HepG2 (cell line): Measurements from ENCODE around the gene AAMP. TPM values are rescaled to one million over a fixed set of nuclear protein-coding genes. Genes with fewer than 3 reads are reported as not detected.

ENCODE experiments used
- ARID2 ChIP-seq: sonication (generic); formaldehyde crosslinking; IDR thresholded peaks from 2 replicates; pipeline ENCODE4 v1.8.1; 2022; ENCODE audit warnings: mild to moderate bottlenecking, missing genetic modification reagents, borderline replicate concordance
- CBFB ChIP-seq: sonication (generic); formaldehyde crosslinking; IDR thresholded peaks from 2 replicates; pipeline ENCODE4 v1.4.0; 2020; ENCODE audit warnings: missing genetic modification reagents
- FLYWCH1 ChIP-seq: sonication (generic); formaldehyde crosslinking; IDR thresholded peaks from 2 replicates; pipeline ENCODE4 v1.8.1; 2023; ENCODE audit warnings: mild to moderate bottlenecking, missing genetic modification reagents
- GABPA ChIP-seq, 2 experiments: IDR thresholded peaks; 2 replicates each; pipeline ENCODE4 v1.6.1; 2011 to 2016; ENCODE audit warnings: low read depth in 2 of 2, low read length in 1 of 2, missing biosample characterization in 1 of 2, missing genetic modification characterization in 1 of 2
- GATAD1 ChIP-seq: IDR thresholded peaks from 2 replicates; pipeline ENCODE4 v1.6.1; 2016; ENCODE audit warnings: missing genetic modification reagents, missing compliant biosample characterization
- HNF1B ChIP-seq: sonication (generic); formaldehyde crosslinking; IDR thresholded peaks from 2 replicates; pipeline ENCODE4 v1.5.1; 2020; ENCODE audit warnings: mild to moderate bottlenecking, moderate library complexity, missing genetic modification reagents
- KDM4B ChIP-seq: sonication (generic); formaldehyde crosslinking; IDR thresholded peaks from 2 replicates; pipeline ENCODE4 v1.4.0; 2020; ENCODE audit warnings: missing genetic modification reagents
- NFIC ChIP-seq: IDR thresholded peaks from 2 replicates; pipeline ENCODE4 v1.6.1; 2012; ENCODE audit warnings: mild to moderate bottlenecking, low read length, inconsistent platforms
- NFKB2 ChIP-seq: sonication (generic); formaldehyde crosslinking; IDR thresholded peaks from 2 replicates; pipeline ENCODE4 v1.4.0; 2020; ENCODE audit warnings: missing genetic modification reagents, borderline replicate concordance
- PITX1 ChIP-seq: sonication (generic); formaldehyde crosslinking; IDR thresholded peaks from 2 replicates; pipeline ENCODE4 v1.5.1; 2020; ENCODE audit warnings: mild to moderate bottlenecking, missing genetic modification reagents
- RNF219 ChIP-seq: sonication (generic); formaldehyde crosslinking; IDR thresholded peaks from 2 replicates; pipeline ENCODE4 v1.5.0; 2020; ENCODE audit warnings: mild to moderate bottlenecking, missing genetic modification reagents
- SALL1 ChIP-seq: sonication (generic); formaldehyde crosslinking; IDR thresholded peaks from 2 replicates; pipeline ENCODE4 v1.8.0; 2022; ENCODE audit warnings: mild to moderate bottlenecking, missing genetic modification reagents
- SNAI1 ChIP-seq: sonication (generic); formaldehyde crosslinking; IDR thresholded peaks from 2 replicates; pipeline ENCODE4 v1.5.0; 2020; ENCODE audit warnings: mild to moderate bottlenecking, missing genetic modification reagents, borderline replicate concordance
- XBP1 ChIP-seq: sonication (generic); formaldehyde crosslinking; IDR thresholded peaks from 2 replicates; pipeline ENCODE4 v1.5.0; 2020; ENCODE audit warnings: missing genetic modification reagents
- ZBTB39 ChIP-seq: sonication (generic); formaldehyde crosslinking; IDR thresholded peaks from 2 replicates; pipeline ENCODE4 v1.5.0; 2020; ENCODE audit warnings: missing genetic modification reagents
- ZFP91 ChIP-seq: sonication (generic); formaldehyde crosslinking; IDR thresholded peaks from 2 replicates; pipeline ENCODE4 v1.9.0; 2022; ENCODE audit warnings: missing genetic modification reagents, mild to moderate bottlenecking, borderline replicate concordance
- ZNF296 ChIP-seq: sonication (generic); formaldehyde crosslinking; conservative IDR thresholded peaks from 2 replicates; pipeline ENCODE4 v1.5.0; 2020; ENCODE audit warnings: mild to moderate bottlenecking, missing genetic modification reagents
- ZNF510 ChIP-seq: sonication (generic); formaldehyde crosslinking; IDR thresholded peaks from 2 replicates; pipeline ENCODE4 v1.4.0; 2020; ENCODE audit warnings: low read depth, mild to moderate bottlenecking, missing genetic modification reagents
- ZNF552 ChIP-seq: sonication (generic); formaldehyde crosslinking; IDR thresholded peaks from 2 replicates; pipeline ENCODE4 v1.9.0; 2022; ENCODE audit warnings: missing genetic modification reagents, mild to moderate bottlenecking, borderline replicate concordance
- ZNF558 ChIP-seq: sonication (generic); formaldehyde crosslinking; IDR thresholded peaks from 2 replicates; pipeline ENCODE4 v1.9.0; 2022; ENCODE audit warnings: mild to moderate bottlenecking, missing genetic modification reagents, borderline replicate concordance
- ZNF776 ChIP-seq: sonication (generic); formaldehyde crosslinking; IDR thresholded peaks from 2 replicates; pipeline ENCODE4 v1.4.0; 2020; ENCODE audit warnings: mild to moderate bottlenecking, missing genetic modification reagents
- ZSCAN30 ChIP-seq: sonication (generic); formaldehyde crosslinking; IDR thresholded peaks from 2 replicates; pipeline ENCODE4 v1.5.0; 2020; ENCODE audit warnings: mild to moderate bottlenecking, missing genetic modification reagents
- polyA plus RNA-seq, 8 experiments: library from polyadenylated mRNA; depleted of rRNA in 3 of 8; stranded (reverse) in 7 of 8; unstranded in 1 of 8; fragments of >200 nt; fragmentation: Illumina TruSeq in 4 of 8; extraction: Trizol in 4 of 8; gene quantifications; 2 replicates each; pipeline versions ENCODE4 v1.2.1 to v1.2.3, GENCODE V29; 2011 to 2016; ENCODE audit warnings: low read depth in 4 of 8, missing spikeins in 1 of 8, mixed read lengths in 1 of 8; ENCODE audit not compliant: insufficient read depth in 1 of 8
- total RNA-seq, 5 experiments: library from RNA; depleted of rRNA; stranded (reverse); fragments of >200 nt; fragmentation: Illumina TruSeq; extraction: Trizol; gene quantifications; 2 replicates each; pipeline ENCODE4 v1.2.3, GENCODE V29; 2016; ENCODE audit warnings: low read depth in 1 of 5

The AAMP gene
- total and polyA plus RNA-seq, 2 of the 13 experiments (the other 11 are each of a cell fraction or from before 2014, with no cell fraction given): 110 to 186 TPM

- peak; percentile 81 for TF ChIP-seq GABPA (IDR thresholded peaks at IDR 0.05; ENCODE audit: low read depth, low read length)
- peak; percentile 93 for TF ChIP-seq GABPA (CRISPR knock-in tag; IDR thresholded peaks at IDR 0.05; ENCODE audit: low read depth)
- TF ChIP-seq ZNF776: peak; percentile 85
- peak; percentile 94 for TF ChIP-seq SNAI1
- TF ChIP-seq ZNF510 (CRISPR knock-in tag): no peak
- TF ChIP-seq ZBTB39 (CRISPR knock-in tag): no peak
- peak; percentile 64 for TF ChIP-seq CBFB (CRISPR knock-in tag)
- peak; percentile 81; the same call in 1 of the 2 replicates for TF ChIP-seq XBP1 (CRISPR knock-in tag)
- TF ChIP-seq RNF219 (CRISPR knock-in tag): peak; percentile 32; the same call in 1 of the 2 replicates
- peak; percentile 92; the same call in 1 of the 2 replicates for TF ChIP-seq ZNF552 (CRISPR knock-in tag)
- TF ChIP-seq ZNF296 (CRISPR knock-in tag): no peak
- peak; percentile 96; the same call in 1 of the 2 replicates for TF ChIP-seq ARID2 (CRISPR knock-in tag)
- no peak; the same call in 1 of the 2 replicates for TF ChIP-seq SALL1
- TF ChIP-seq NFKB2 (CRISPR knock-in tag): peak; percentile 68
- TF ChIP-seq PITX1 (CRISPR knock-in tag): no peak; the same call in 1 of the 2 replicates
- peak; percentile 75; the same call in 1 of the 2 replicates for TF ChIP-seq HNF1B
- TF ChIP-seq GATAD1 (CRISPR knock-in tag): peak; percentile 94
- TF ChIP-seq ZFP91: peak; percentile 71
- no peak for TF ChIP-seq ZSCAN30 (CRISPR knock-in tag)
- no peak for TF ChIP-seq ZNF558 (CRISPR knock-in tag)
- peak; percentile 59; the same call in 1 of the 2 replicates for TF ChIP-seq FLYWCH1 (CRISPR knock-in tag)
- TF ChIP-seq NFIC: no peak
- 0 out of 2 replicates have a peak, but pooled peaks have one; percentile 46 for TF ChIP-seq KDM4B (CRISPR knock-in tag)
Measured at GRCh38 chr2:218269900-218270720, at the start of gene AAMP, which contains the start of gene PNKD (continued).
